Measurements from ENCODE around the gene AUTS2.

DNA sequence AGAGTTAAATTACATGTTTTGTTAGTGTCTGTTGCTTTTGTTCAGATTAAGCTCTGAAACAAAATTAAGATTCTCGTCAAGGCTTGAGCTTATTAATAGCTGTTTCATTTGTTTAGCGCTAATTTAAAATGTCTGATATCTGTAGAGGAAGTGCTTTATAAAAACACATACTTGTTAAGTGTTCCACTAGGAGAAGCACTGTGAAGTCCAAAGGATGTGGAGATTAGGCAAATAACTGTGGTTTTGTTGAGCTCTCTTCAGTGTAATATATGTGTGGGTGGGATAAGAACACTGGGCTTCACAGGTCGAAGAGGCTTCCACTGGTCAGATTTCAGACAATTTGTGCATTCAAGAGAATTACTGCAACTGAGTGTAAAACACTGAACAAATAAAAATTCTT lies 242.0 kb downstream of the AUTS2 start:
- TF ChIP-seq, protein P1, sequence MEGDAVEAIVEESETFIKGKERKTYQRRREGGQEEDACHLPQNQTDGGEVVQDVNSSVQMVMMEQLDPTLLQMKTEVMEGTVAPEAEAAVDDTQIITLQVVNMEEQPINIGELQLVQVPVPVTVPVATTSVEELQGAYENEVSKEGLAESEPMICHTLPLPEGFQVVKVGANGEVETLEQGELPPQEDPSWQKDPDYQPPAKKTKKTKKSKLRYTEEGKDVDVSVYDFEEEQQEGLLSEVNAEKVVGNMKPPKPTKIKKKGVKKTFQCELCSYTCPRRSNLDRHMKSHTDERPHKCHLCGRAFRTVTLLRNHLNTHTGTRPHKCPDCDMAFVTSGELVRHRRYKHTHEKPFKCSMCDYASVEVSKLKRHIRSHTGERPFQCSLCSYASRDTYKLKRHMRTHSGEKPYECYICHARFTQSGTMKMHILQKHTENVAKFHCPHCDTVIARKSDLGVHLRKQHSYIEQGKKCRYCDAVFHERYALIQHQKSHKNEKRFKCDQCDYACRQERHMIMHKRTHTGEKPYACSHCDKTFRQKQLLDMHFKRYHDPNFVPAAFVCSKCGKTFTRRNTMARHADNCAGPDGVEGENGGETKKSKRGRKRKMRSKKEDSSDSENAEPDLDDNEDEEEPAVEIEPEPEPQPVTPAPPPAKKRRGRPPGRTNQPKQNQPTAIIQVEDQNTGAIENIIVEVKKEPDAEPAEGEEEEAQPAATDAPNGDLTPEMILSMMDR (IDR thresholded peaks at IDR 0.05; ENCODE audit: low read depth, low read length, missing input control), result no peak
- TF ChIP-seq, protein P2, sequence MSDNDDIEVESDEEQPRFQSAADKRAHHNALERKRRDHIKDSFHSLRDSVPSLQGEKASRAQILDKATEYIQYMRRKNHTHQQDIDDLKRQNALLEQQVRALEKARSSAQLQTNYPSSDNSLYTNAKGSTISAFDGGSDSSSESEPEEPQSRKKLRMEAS (IDR thresholded peaks at IDR 0.05), result no peak
- TF ChIP-seq, protein P3, sequence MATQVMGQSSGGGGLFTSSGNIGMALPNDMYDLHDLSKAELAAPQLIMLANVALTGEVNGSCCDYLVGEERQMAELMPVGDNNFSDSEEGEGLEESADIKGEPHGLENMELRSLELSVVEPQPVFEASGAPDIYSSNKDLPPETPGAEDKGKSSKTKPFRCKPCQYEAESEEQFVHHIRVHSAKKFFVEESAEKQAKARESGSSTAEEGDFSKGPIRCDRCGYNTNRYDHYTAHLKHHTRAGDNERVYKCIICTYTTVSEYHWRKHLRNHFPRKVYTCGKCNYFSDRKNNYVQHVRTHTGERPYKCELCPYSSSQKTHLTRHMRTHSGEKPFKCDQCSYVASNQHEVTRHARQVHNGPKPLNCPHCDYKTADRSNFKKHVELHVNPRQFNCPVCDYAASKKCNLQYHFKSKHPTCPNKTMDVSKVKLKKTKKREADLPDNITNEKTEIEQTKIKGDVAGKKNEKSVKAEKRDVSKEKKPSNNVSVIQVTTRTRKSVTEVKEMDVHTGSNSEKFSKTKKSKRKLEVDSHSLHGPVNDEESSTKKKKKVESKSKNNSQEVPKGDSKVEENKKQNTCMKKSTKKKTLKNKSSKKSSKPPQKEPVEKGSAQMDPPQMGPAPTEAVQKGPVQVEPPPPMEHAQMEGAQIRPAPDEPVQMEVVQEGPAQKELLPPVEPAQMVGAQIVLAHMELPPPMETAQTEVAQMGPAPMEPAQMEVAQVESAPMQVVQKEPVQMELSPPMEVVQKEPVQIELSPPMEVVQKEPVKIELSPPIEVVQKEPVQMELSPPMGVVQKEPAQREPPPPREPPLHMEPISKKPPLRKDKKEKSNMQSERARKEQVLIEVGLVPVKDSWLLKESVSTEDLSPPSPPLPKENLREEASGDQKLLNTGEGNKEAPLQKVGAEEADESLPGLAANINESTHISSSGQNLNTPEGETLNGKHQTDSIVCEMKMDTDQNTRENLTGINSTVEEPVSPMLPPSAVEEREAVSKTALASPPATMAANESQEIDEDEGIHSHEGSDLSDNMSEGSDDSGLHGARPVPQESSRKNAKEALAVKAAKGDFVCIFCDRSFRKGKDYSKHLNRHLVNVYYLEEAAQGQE (IDR thresholded peaks at IDR 0.05), result no peak
- TF ChIP-seq FOXA2 (IDR thresholded peaks at IDR 0.05) (no peak), TAF1 (conservative IDR thresholded peaks at IDR 0.05) (no peak), JUND (IDR thresholded peaks at IDR 0.05) (no peak), HNF4A (conservative IDR thresholded peaks at IDR 0.05) (no peak), RAD21 (IDR thresholded peaks at IDR 0.05) (no peak), GABPA (IDR thresholded peaks at IDR 0.05 in 1 of 2, conservative IDR thresholded peaks at IDR 0.05 in 1 of 2) (no peak), YY1 (IDR thresholded peaks at IDR 0.05) (no peak), EGR1 (IDR thresholded peaks at IDR 0.05; ENCODE audit: low read depth in 2 of 2) (no peak)
- TF ChIP-seq, protein P4, sequence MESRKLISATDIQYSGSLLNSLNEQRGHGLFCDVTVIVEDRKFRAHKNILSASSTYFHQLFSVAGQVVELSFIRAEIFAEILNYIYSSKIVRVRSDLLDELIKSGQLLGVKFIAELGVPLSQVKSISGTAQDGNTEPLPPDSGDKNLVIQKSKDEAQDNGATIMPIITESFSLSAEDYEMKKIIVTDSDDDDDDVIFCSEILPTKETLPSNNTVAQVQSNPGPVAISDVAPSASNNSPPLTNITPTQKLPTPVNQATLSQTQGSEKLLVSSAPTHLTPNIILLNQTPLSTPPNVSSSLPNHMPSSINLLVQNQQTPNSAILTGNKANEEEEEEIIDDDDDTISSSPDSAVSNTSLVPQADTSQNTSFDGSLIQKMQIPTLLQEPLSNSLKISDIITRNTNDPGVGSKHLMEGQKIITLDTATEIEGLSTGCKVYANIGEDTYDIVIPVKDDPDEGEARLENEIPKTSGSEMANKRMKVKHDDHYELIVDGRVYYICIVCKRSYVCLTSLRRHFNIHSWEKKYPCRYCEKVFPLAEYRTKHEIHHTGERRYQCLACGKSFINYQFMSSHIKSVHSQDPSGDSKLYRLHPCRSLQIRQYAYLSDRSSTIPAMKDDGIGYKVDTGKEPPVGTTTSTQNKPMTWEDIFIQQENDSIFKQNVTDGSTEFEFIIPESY (IDR thresholded peaks at IDR 0.05), result no peak
